ENCODE results near the gene TMEM62. TPM values are rescaled to one million over a fixed set of nuclear protein-coding genes. Genes with fewer than 3 reads are reported as not detected.

TMEM62 gene
- total RNA-seq, 2 experiments from 2014 or later, result 24.2 to 27.4 TPM

DNA sequence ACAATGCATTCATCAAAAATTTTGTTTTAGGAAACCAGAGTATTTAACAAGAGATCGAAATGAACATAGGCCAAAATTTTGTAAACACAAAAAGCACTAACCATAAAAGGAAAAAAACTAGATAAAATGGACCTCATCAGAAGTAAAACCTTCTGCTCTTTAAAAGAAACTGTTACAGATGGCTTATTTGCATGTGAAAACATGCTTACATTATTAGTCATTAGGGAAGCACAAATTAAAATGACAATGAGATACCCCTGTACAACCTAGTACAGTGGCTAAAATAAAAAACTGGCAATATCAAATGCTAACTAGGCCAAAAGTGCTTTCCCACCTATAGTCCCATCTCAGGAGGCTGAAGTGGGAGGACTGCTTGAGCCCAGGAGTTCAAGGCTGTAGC lies 46.8 kb upstream of the TMEM62 start:
- H3K27ac ChIP-seq (ENCODE audit: low read depth, low read length, poor library complexity, severe bottlenecking), result no peak overlapping the region
- no peak overlapping the region for H2AFZ ChIP-seq (ENCODE audit: low read length)
- H3K4me1 ChIP-seq (ENCODE audit: insufficient read depth, low read length, poor library complexity, severe bottlenecking), result no peaks in the 10 kb centered on the region
- TF ChIP-seq, protein P1, sequence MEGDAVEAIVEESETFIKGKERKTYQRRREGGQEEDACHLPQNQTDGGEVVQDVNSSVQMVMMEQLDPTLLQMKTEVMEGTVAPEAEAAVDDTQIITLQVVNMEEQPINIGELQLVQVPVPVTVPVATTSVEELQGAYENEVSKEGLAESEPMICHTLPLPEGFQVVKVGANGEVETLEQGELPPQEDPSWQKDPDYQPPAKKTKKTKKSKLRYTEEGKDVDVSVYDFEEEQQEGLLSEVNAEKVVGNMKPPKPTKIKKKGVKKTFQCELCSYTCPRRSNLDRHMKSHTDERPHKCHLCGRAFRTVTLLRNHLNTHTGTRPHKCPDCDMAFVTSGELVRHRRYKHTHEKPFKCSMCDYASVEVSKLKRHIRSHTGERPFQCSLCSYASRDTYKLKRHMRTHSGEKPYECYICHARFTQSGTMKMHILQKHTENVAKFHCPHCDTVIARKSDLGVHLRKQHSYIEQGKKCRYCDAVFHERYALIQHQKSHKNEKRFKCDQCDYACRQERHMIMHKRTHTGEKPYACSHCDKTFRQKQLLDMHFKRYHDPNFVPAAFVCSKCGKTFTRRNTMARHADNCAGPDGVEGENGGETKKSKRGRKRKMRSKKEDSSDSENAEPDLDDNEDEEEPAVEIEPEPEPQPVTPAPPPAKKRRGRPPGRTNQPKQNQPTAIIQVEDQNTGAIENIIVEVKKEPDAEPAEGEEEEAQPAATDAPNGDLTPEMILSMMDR (conservative IDR thresholded peaks at IDR 0.05; ENCODE audit: low read length), result no peak
- TF ChIP-seq EZH2phosphoT487 (IDR thresholded peaks at IDR 0.05; ENCODE audit: borderline replicate concordance, low read depth, low read length), result no peak
- no TSS peak for BruUV-seq (replicated peaks)
- no peak overlapping the region for H3K4me2 ChIP-seq (ENCODE audit: low read length)
- POLR2A ChIA-PET, result interaction anchor here (0.7 kb wide), 1 partner anchor 15 kb away, joined by 3 read pairs; no protein-coding TSS in a partner anchor
- H4K20me1 ChIP-seq (ENCODE audit: insufficient read depth, low read length), result no peaks in the 10 kb centered on the region
- H3K4me3 ChIP-seq (ENCODE audit: low read depth, low read length, poor library complexity, severe bottlenecking), result no peak overlapping the region
- H3K36me3 ChIP-seq (ENCODE audit: insufficient read depth, low read length), result peaks cover 75% of the 10 kb centered on the region
- CTCF ChIA-PET (ENCODE audit: unreplicated experiment), result no interaction called here
- peaks cover 45% of the 10 kb centered on the region; the same call in 1 of the 2 replicates for H3K79me2 ChIP-seq (ENCODE audit: insufficient read depth, low read depth, low read length)
- no peak for DNase-seq (ENCODE audit: low spot score)
- H3K9me3 ChIP-seq (ENCODE audit: low read length), result no peaks in the 10 kb centered on the region
- H3K9me2 ChIP-seq (ENCODE audit: insufficient read depth, low read length), result no peaks in the 10 kb centered on the region
- intact Hi-C loops (cut with micrococcal nuclease; ENCODE audit: unreplicated experiment), result no loop called here

DNA sequence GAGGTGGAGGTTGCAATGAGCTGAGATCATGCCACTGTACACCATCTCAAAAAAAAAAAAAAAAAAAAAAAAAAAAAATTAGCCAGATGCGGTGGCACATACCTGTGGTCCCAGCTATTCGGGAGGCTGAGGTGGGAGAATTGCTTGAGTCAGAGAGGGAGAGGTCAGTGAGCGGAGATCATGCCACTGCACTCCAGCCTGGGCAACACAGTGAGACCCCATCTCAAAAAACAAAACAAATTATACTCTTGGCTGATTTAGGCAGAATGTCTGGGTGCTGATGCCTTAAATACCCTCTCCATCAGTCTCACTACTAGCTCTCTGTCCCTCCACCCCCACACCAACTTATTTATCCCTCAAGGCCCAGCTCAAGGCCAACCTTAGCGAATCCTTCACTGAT lies 41.5 kb upstream of the TMEM62 start:
- ChIA-PET CTCF (ENCODE audit: unreplicated experiment) (no interaction called here), POLR2A (no interaction called here)
- intact Hi-C loops (cut with micrococcal nuclease; ENCODE audit: unreplicated experiment), result loop anchor here (10.0 kb wide), 1 partner anchor 57 kb away; no protein-coding TSS in a partner anchor
- no peak overlapping the region for H2AFZ ChIP-seq (ENCODE audit: low read length)
- no peak overlapping the region for H3K4me2 ChIP-seq (ENCODE audit: low read length)
- no peak for TF ChIP-seq EZH2phosphoT487 (IDR thresholded peaks at IDR 0.05; ENCODE audit: borderline replicate concordance, low read depth, low read length)
- TF ChIP-seq, protein P1 (conservative IDR thresholded peaks at IDR 0.05; ENCODE audit: low read length), result no peak
- no peaks in the 10 kb centered on the region for H3K4me1 ChIP-seq (ENCODE audit: insufficient read depth, low read length, poor library complexity, severe bottlenecking)
- no peak overlapping the region for H3K4me3 ChIP-seq (ENCODE audit: low read depth, low read length, poor library complexity, severe bottlenecking)
- H3K9me2 ChIP-seq (ENCODE audit: insufficient read depth, low read length), result no peaks in the 10 kb centered on the region
- H3K27ac ChIP-seq (ENCODE audit: low read depth, low read length, poor library complexity, severe bottlenecking), result no peak overlapping the region
- no TSS peak for BruUV-seq (replicated peaks)
- H3K9me3 ChIP-seq (ENCODE audit: low read length), result no peaks in the 10 kb centered on the region
- peaks cover 57% of the 10 kb centered on the region for H3K36me3 ChIP-seq (ENCODE audit: insufficient read depth, low read length)
- 0 out of 2 replicates have a peak, but pooled peaks cover 3% of the 10 kb centered on the region for H4K20me1 ChIP-seq (ENCODE audit: insufficient read depth, low read length)
- DNase-seq (ENCODE audit: low spot score), result no peak
- peaks cover 76% of the 10 kb centered on the region for H3K79me2 ChIP-seq (ENCODE audit: insufficient read depth, low read depth, low read length)

DNA sequence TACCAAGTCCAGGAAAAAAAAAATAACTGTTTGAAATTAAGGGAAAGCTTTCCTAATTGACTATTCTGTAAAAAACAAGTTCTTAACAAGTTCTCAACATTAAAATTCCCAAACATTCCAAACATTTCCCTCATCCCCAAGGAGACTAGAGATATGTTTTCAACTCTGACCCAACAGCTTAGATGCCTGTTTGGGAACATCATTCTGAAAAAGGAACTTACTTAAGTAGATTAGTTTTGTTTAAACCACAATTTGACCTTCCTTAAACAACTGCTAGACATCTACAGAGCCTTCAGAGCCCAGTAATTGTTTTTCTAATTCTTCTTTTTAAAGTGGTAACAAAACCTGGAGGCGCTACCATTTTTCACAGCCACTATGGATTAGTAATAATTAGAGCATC lies 40.4 kb upstream of the TMEM62 start:
- H3K27ac ChIP-seq (ENCODE audit: low read depth, low read length, poor library complexity, severe bottlenecking), result no peak overlapping the region
- H2AFZ ChIP-seq (ENCODE audit: low read length), result no peak overlapping the region
- TF ChIP-seq, protein P1 (conservative IDR thresholded peaks at IDR 0.05; ENCODE audit: low read length), result no peak
- no peak for TF ChIP-seq EZH2phosphoT487 (IDR thresholded peaks at IDR 0.05; ENCODE audit: borderline replicate concordance, low read depth, low read length)
- no TSS peak for BruUV-seq (replicated peaks)
- H3K9me3 ChIP-seq (ENCODE audit: low read length), result no peaks in the 10 kb centered on the region
- H3K4me3 ChIP-seq (ENCODE audit: low read depth, low read length, poor library complexity, severe bottlenecking), result no peak overlapping the region
- CTCF ChIA-PET (ENCODE audit: unreplicated experiment), result no interaction called here
- peaks cover 61% of the 10 kb centered on the region for H3K36me3 ChIP-seq (ENCODE audit: insufficient read depth, low read length)
- H3K9me2 ChIP-seq (ENCODE audit: insufficient read depth, low read length), result no peaks in the 10 kb centered on the region
- no peaks in the 10 kb centered on the region for H3K4me1 ChIP-seq (ENCODE audit: insufficient read depth, low read length, poor library complexity, severe bottlenecking)
- peaks cover 75% of the 10 kb centered on the region for H3K79me2 ChIP-seq (ENCODE audit: insufficient read depth, low read depth, low read length)
- intact Hi-C loops (cut with micrococcal nuclease; ENCODE audit: unreplicated experiment), result loop anchor here (10.0 kb wide), 1 partner anchor 58 kb away; no protein-coding TSS in a partner anchor
- POLR2A ChIA-PET, result interaction anchor here (0.7 kb wide), 1 partner anchor 317 kb away, joined by 3 read pairs; no protein-coding TSS in a partner anchor
- no peak for DNase-seq (ENCODE audit: low spot score)
- no peak overlapping the region for H3K4me2 ChIP-seq (ENCODE audit: low read length)
- H4K20me1 ChIP-seq (ENCODE audit: insufficient read depth, low read length), result 0 out of 2 replicates have a peak, but pooled peaks cover 3% of the 10 kb centered on the region
